Thyroid gland (tissue), 4 donors: ENCODE measurements around the gene MAML3. TPM values are rescaled to one million over a fixed set of nuclear protein-coding genes. Genes with fewer than 3 reads are reported as not detected.

ENCODE experiments used
- DNase-seq, 2 donors: peaks; one replicate each; pipeline ENCODE4 v3.0.0-alpha.2; 2019
- H3K27ac ChIP-seq, 3 donors: fragments of 200-600 bp; sonication (generic); 1 replicate in 2 of 3; 2 replicates in 1 of 3; pipeline ENCODE4 v1.5.1; 2016 to 2019; ENCODE audit warnings: mild to moderate bottlenecking in 1 of 3, moderate library complexity in 1 of 3
- H3K27me3 ChIP-seq: fragments of 200-600 bp; sonication (generic); one replicate; pipeline ENCODE4 v1.5.1; 2019
- H3K36me3 ChIP-seq, 2 donors: fragments of 200-600 bp; sonication (generic); one replicate each; pipeline ENCODE4 v1.5.1; 2016 to 2019
- H3K4me1 ChIP-seq, 2 donors: fragments of 200-600 bp; sonication (generic); one replicate each; pipeline ENCODE4 v1.5.1; 2017 to 2019
- H3K4me3 ChIP-seq, 3 donors: fragments of 200-600 bp; sonication (generic); replicated peaks in 1 of 3; 1 replicate in 2 of 3; 2 replicates in 1 of 3; pipeline ENCODE4 v1.5.1; 2016; ENCODE audit warnings: mild to moderate bottlenecking in 1 of 3
- H3K9me3 ChIP-seq: fragments of 200-600 bp; sonication (generic); one replicate; pipeline ENCODE4 v1.5.1; 2017
- POLR2A ChIP-seq, 2 donors: fragments of 450-650 bp; IDR thresholded peaks; one replicate each; pipeline ENCODE4 v1.6.1; 2017; ENCODE audit warnings: antibody characterized with exemption in 2 of 2, mild to moderate bottlenecking in 2 of 2, moderate library complexity in 1 of 2
- WGBS, 2 donors: methylation state at CpG; one replicate each; pipeline ENCODE4 v1.1.5; 2017; 5-methylcytosine and 5-hydroxymethylcytosine counted together
- intact Hi-C: fragments of 100-400 bp; cut with DNase I; formaldehyde crosslinking; loops from one replicate; pipeline ENCODE4 v1.15.1; 2023
- total RNA-seq, 4 donors: library from RNA; depleted of rRNA; stranded (reverse); fragments of >200 nt; gene quantifications; one replicate each; pipeline ENCODE4 v1.2.3, GENCODE V29; 2016
- TF ChIP-seq, protein P1 (sequence below), 6 experiments: fragments of 200-600 bp in 3 of 6; fragments of 450-650 bp in 3 of 6; sonication (generic) in 3 of 6; IDR thresholded peaks; one replicate each; pipeline ENCODE4 v1.5.1; 2016 to 2019; ENCODE audit warnings: antibody characterized with exemption in 6 of 6, mild to moderate bottlenecking in 2 of 6, inconsistent platforms in 1 of 6, moderate library complexity in 1 of 6

Gene MAML3
- total RNA-seq, 4 donors from 2014 or later = 5.7 to 14.1 (median 11.4) TPM

GRCh38 chr4:139735381-139736273 lies 418.4 kb downstream of the MAML3 start:
- peak overlapping the region; percentile 48 to 84 (median 72) for H3K27ac ChIP-seq
- peak in 1 of 2 donors; percentile 14 for DNase-seq
- H3K4me1 ChIP-seq = peaks cover 20 to 31% of the 10 kb centered on the region in 2 donors
- WGBS, 2 donors = 24 to 38% methylated on average over 41 to 43 of the region's 59 CpGs
- intact Hi-C loops = loop anchor here (2.0 to 5.0 kb wide), 2 partner anchors 417 to 517 kb away; partner anchors contain the start of gene MAML3
- H3K36me3 ChIP-seq = no peaks in the 10 kb centered on the region
- no peak for TF ChIP-seq POLR2A (IDR thresholded peaks at IDR 0.05)
- TF ChIP-seq, protein P1, sequence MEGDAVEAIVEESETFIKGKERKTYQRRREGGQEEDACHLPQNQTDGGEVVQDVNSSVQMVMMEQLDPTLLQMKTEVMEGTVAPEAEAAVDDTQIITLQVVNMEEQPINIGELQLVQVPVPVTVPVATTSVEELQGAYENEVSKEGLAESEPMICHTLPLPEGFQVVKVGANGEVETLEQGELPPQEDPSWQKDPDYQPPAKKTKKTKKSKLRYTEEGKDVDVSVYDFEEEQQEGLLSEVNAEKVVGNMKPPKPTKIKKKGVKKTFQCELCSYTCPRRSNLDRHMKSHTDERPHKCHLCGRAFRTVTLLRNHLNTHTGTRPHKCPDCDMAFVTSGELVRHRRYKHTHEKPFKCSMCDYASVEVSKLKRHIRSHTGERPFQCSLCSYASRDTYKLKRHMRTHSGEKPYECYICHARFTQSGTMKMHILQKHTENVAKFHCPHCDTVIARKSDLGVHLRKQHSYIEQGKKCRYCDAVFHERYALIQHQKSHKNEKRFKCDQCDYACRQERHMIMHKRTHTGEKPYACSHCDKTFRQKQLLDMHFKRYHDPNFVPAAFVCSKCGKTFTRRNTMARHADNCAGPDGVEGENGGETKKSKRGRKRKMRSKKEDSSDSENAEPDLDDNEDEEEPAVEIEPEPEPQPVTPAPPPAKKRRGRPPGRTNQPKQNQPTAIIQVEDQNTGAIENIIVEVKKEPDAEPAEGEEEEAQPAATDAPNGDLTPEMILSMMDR (IDR thresholded peaks at IDR 0.05) = no peak
- peak overlapping the region in 2 of 3 donors; percentile 49 to 50 for H3K4me3 ChIP-seq
- H3K9me3 ChIP-seq = no peaks in the 10 kb centered on the region
- H3K27me3 ChIP-seq = no peaks in the 10 kb centered on the region

GRCh38 chr4:139734875-139735380 lies 419.1 kb downstream of the MAML3 start:
- WGBS, 2 donors = 0 to 2% methylated on average over 11 to 22 of the region's 42 CpGs
- TF ChIP-seq POLR2A (IDR thresholded peaks at IDR 0.05) = peak in 1 of 2 donors; percentile 46
- TF ChIP-seq, protein P1 (IDR thresholded peaks at IDR 0.05) = peak; percentile 61 to 95 (median 81)
- Histone ChIP-seq H3K4me3 (peak overlapping the region; percentile 3 to 50 (median 49)), H3K4me1 (peaks cover 13 to 24% of the 10 kb centered on the region in 2 donors), H3K9me3 (no peaks in the 10 kb centered on the region), H3K36me3 (no peaks in the 10 kb centered on the region), H3K27me3 (no peaks in the 10 kb centered on the region), H3K27ac (peak overlapping the region; percentile 48 to 84 (median 72))
- intact Hi-C loops = loop anchor here (2.0 to 5.0 kb wide), 2 partner anchors 417 to 518 kb away; partner anchors contain the start of gene MAML3
- peak; percentile 92 to 93 for DNase-seq

GRCh38 chr4:139734201-139734874 lies 419.6 kb downstream of the MAML3 start:
- no peaks in the 10 kb centered on the region for H3K36me3 ChIP-seq
- WGBS, 2 donors = 12 to 15% methylated on average over 14 of the region's 14 CpGs
- TF ChIP-seq, protein P1 (IDR thresholded peaks at IDR 0.05) = no peak
- no peak for TF ChIP-seq POLR2A (IDR thresholded peaks at IDR 0.05)
- peaks cover 10 to 21% of the 10 kb centered on the region in 2 donors for H3K4me1 ChIP-seq
- no peaks in the 10 kb centered on the region for H3K27me3 ChIP-seq
- no peaks in the 10 kb centered on the region for H3K9me3 ChIP-seq
- peak overlapping the region in 2 of 3 donors; percentile 3 to 49 for H3K4me3 ChIP-seq
- H3K27ac ChIP-seq = peak overlapping the region; percentile 29 to 84 (median 72)
- DNase-seq = no peak
- intact Hi-C loops = loop anchor here (2.0 kb wide), 1 partner anchor 518 kb away; no protein-coding TSS in a partner anchor

- WGBS, 2 donors = 57 to 68% methylated on average over 4 of the region's 4 CpGs
- no peak for DNase-seq
- intact Hi-C loops = no loop called here
Observed at GRCh38 chr4:139732991-139733570, 420.9 kb downstream of the MAML3 start.

More at GRCh38 chr4:139732991-139733570, 420.9 kb downstream of the MAML3 start:
- H3K4me1 ChIP-seq = peaks cover 10 to 21% of the 10 kb centered on the region in 2 donors
- H3K4me3 ChIP-seq = no peak overlapping the region
- H3K27ac ChIP-seq = no peak overlapping the region
- TF ChIP-seq, protein P1 (IDR thresholded peaks at IDR 0.05) = no peak
- TF ChIP-seq POLR2A (IDR thresholded peaks at IDR 0.05) = no peak
- H3K9me3 ChIP-seq = no peaks in the 10 kb centered on the region
- H3K27me3 ChIP-seq = no peaks in the 10 kb centered on the region
- no peaks in the 10 kb centered on the region for H3K36me3 ChIP-seq
